ENCODE measurements around the gene MRO.
"Not testable (repeated sequence)": the region's sequence is repeated elsewhere in the genome, so short reads cannot be mapped to it uniquely, and the experiment has no call there.

DNA sequence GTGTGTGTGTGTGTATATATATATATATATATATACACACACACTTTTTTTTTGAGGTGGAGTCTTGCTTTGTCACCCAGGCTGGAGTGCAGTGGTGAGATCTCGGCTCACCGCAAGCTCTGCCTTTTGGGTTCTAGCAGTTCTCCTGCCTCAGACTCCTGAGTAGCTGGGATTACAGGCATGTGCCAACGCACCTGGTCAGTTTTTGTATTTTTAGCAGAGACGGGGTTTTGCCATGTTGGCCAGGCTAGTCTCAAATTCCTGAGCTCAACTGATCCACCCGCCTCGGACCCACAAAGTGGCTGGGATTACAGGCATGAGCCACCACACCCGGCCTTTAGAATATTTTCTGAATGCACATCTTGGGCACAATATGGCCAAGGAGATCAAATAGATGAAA lies 13.7 kb upstream of the MRO start:
- TF ChIP-seq, protein P1, sequence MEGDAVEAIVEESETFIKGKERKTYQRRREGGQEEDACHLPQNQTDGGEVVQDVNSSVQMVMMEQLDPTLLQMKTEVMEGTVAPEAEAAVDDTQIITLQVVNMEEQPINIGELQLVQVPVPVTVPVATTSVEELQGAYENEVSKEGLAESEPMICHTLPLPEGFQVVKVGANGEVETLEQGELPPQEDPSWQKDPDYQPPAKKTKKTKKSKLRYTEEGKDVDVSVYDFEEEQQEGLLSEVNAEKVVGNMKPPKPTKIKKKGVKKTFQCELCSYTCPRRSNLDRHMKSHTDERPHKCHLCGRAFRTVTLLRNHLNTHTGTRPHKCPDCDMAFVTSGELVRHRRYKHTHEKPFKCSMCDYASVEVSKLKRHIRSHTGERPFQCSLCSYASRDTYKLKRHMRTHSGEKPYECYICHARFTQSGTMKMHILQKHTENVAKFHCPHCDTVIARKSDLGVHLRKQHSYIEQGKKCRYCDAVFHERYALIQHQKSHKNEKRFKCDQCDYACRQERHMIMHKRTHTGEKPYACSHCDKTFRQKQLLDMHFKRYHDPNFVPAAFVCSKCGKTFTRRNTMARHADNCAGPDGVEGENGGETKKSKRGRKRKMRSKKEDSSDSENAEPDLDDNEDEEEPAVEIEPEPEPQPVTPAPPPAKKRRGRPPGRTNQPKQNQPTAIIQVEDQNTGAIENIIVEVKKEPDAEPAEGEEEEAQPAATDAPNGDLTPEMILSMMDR (IDR thresholded peaks at IDR 0.05 in 2 of 3, conservative IDR thresholded peaks at IDR 0.05 in 1 of 3; ENCODE audit: borderline replicate concordance in 1 of 3, insufficient read depth in 1 of 3, low read depth in 2 of 3, low read length in 2 of 3), result not testable (repeated sequence)
- TF ChIP-seq JUND (IDR thresholded peaks at IDR 0.05); ZBTB33 (IDR thresholded peaks at IDR 0.05; ENCODE audit: extremely low read depth, insufficient replicate concordance, low read length); RAD21 (IDR thresholded peaks at IDR 0.05; ENCODE audit: low read depth); REST (IDR thresholded peaks at IDR 0.05; ENCODE audit: low read depth); CEBPB (IDR thresholded peaks at IDR 0.05; ENCODE audit: low read depth); POLR2A (IDR thresholded peaks at IDR 0.05; ENCODE audit: borderline replicate concordance, extremely low read depth, insufficient read depth, insufficient read length); EZH2 (IDR thresholded peaks at IDR 0.05); POLR2AphosphoS5 (IDR thresholded peaks at IDR 0.05; ENCODE audit: low read depth, low read length); SIN3A (IDR thresholded peaks at IDR 0.05; ENCODE audit: low read depth); ATF3 (IDR thresholded peaks at IDR 0.05); SP1 (IDR thresholded peaks at IDR 0.05; ENCODE audit: low read depth); EGR1 (IDR thresholded peaks at IDR 0.05; ENCODE audit: low read depth): not testable (repeated sequence)

Measured in HCT116 (cell line).